Smooth muscle cell (in vitro differentiated cells): Measurements from ENCODE around the gene COX19. TPM values are rescaled to one million over a fixed set of nuclear protein-coding genes. Genes with fewer than 3 reads are reported as not detected.
A peak's percentile ranks its signal among the peaks of the same experiment; 100 is the strongest.

Experiments
- DNase-seq: peaks from one replicate; lab custom pipeline; 2025; ENCODE audit not compliant: unreplicated experiment; lab: John Stamatoyannopoulos, UW
- H2AFZ ChIP-seq: fragments of 200-600 bp; sonication (generic); 2 replicates; pipeline ENCODE4 v1.6.0; 2016; ENCODE audit warnings: antibody characterized with exemption, low read depth, mild to moderate bottlenecking
- H3F3A ChIP-seq: fragments of 200-600 bp; sonication (generic); 2 replicates; pipeline ENCODE4 v1.6.0; 2017; ENCODE audit warnings: antibody characterized with exemption, low read depth
- H3K27ac ChIP-seq: fragments of 200-600 bp; sonication (generic); 2 replicates; pipeline ENCODE4 v1.5.1; 2016; ENCODE audit warnings: low read depth, mild to moderate bottlenecking
- H3K27me3 ChIP-seq: fragments of 200-600 bp; sonication (generic); 2 replicates; pipeline ENCODE4 v1.6.1; 2016; ENCODE audit warnings: low read depth, mild to moderate bottlenecking
- H3K36me3 ChIP-seq: fragments of 200-600 bp; sonication (generic); 2 replicates; pipeline ENCODE4 v1.5.1; 2016; ENCODE audit warnings: low read depth
- H3K4me1 ChIP-seq: fragments of 200-600 bp; sonication (generic); 2 replicates; pipeline ENCODE4 v1.5.1; 2016; ENCODE audit warnings: low read depth
- H3K4me2 ChIP-seq: fragments of 200-600 bp; sonication (generic); 2 replicates; pipeline ENCODE4 v1.6.0; 2016; ENCODE audit warnings: mild to moderate bottlenecking
- H3K4me3 ChIP-seq: fragments of 200-600 bp; sonication (generic); 2 replicates; pipeline ENCODE4 v1.5.1; 2016; ENCODE audit warnings: mild to moderate bottlenecking
- H3K79me2 ChIP-seq: fragments of 200-600 bp; sonication (generic); 2 replicates; pipeline ENCODE4 v1.6.0; 2016; ENCODE audit warnings: low read depth, mild to moderate bottlenecking
- H3K9ac ChIP-seq: fragments of 200-600 bp; sonication (generic); 2 replicates; pipeline ENCODE4 v1.6.0; 2016; ENCODE audit warnings: low read depth
- H3K9me3 ChIP-seq: fragments of 200-600 bp; sonication (generic); replicated peaks from 2 replicates; pipeline ENCODE4 v1.5.1; 2016; ENCODE audit warnings: low read depth
- H4K20me1 ChIP-seq: fragments of 200-600 bp; sonication (generic); 2 replicates; pipeline ENCODE4 v1.6.0; 2016; ENCODE audit warnings: low read depth
- CTCF ChIP-seq: fragments of 200-600 bp; sonication (generic); IDR thresholded peaks from 2 replicates; pipeline ENCODE4 v1.5.1; 2017; ENCODE audit warnings: borderline replicate concordance, mild to moderate bottlenecking, antibody characterized with exemption; ENCODE audit not compliant: insufficient read depth, poor library complexity, severe bottlenecking
- WGBS: methylation state at CpG from one replicate; pipeline ENCODE4 v1.1.7; 2016; ENCODE audit warnings: low lambda C conversion rate; 5-methylcytosine and 5-hydroxymethylcytosine counted together
- polyA plus RNA-seq: library from polyadenylated mRNA; unstranded; fragments of >200 nt; fragmentation: Nextera tagmentation; extraction: Ambion mirVana; gene quantifications from 2 replicates; pipeline ENCODE4 v1.2.1, GENCODE V29; 2016
- total RNA-seq: library from RNA; depleted of rRNA; stranded (reverse); fragments of >200 nt; gene quantifications from 2 replicates; pipeline ENCODE4 v1.2.3, GENCODE V29; 2014

Gene COX19
- total and polyA plus RNA-seq, 2 experiments from 2014 or later, result 10.0 to 10.4 TPM

DNA sequence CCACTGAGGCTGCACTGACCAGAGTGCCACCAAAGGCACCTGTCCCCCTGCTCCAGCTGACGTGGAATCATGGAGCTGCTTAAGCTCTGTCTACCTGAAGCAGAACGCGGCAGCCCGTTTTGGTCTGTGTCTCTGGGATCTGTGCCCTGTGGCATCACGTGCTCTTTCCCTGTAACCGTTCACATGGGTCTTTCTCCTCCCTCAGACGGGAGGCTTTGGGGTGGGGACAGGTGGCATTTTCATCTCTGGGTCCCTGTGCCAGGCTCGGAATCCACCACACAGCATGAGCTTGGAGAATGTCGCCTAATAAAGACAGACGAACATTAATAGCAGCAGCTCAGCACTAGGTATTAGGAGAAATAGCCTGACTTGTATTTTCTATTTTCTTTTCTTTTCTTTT lies 19.3 kb downstream of the COX19 start:
- Histone ChIP-seq H3K36me3 (no peaks in the 10 kb centered on the region), H3K4me3 (no peak overlapping the region), H3K4me2 (no peak overlapping the region), H2AFZ (no peak overlapping the region), H3F3A (no peaks in the 10 kb centered on the region), H3K4me1 (no peaks in the 10 kb centered on the region), H3K9ac (no peak overlapping the region), H3K79me2 (no peaks in the 10 kb centered on the region), H4K20me1 (peaks cover 20% of the 10 kb centered on the region), H3K27ac (no peak overlapping the region), H3K27me3 (peaks cover 30% of the 10 kb centered on the region), H3K9me3 (no peaks in the 10 kb centered on the region)
- no peak for DNase-seq
- 90% methylated on average over 10 of the region's 10 CpGs for WGBS
- TF ChIP-seq CTCF, result no peak

- H3K9me3 ChIP-seq, result no peaks in the 10 kb centered on the region
- no peaks in the 10 kb centered on the region for H3K36me3 ChIP-seq
- peak; percentile 4 for TF ChIP-seq CTCF
- H3K27ac ChIP-seq, result no peak within 1 kb of the TSS
- peaks cover 20% of the 10 kb centered on the region for H4K20me1 ChIP-seq
- no peak for DNase-seq
- WGBS, result 8% methylated on average over 46 of the region's 115 CpGs
- peak within 1 kb of the TSS; percentile 91 for H3K4me2 ChIP-seq
- H2AFZ ChIP-seq, result no peak within 1 kb of the TSS
- H3K27me3 ChIP-seq, result peaks cover 30% of the 10 kb centered on the region
- no peaks in the 10 kb centered on the region for H3K4me1 ChIP-seq
- no peak within 1 kb of the TSS for H3K9ac ChIP-seq
- no peaks in the 10 kb centered on the region for H3F3A ChIP-seq
- no peaks in the 10 kb centered on the region for H3K79me2 ChIP-seq
- peak within 1 kb of the TSS; percentile 54 for H3K4me3 ChIP-seq
These were observed 20.8 kb downstream of the COX19 start, which contains the start of gene ADAP1 for GRCh38 chr7:954330-955238. Gene ADAP1, minus strand, starts transcription at chr7:954680. Its CDS starts 203 bp downstream, at chr7:954477.

DNA sequence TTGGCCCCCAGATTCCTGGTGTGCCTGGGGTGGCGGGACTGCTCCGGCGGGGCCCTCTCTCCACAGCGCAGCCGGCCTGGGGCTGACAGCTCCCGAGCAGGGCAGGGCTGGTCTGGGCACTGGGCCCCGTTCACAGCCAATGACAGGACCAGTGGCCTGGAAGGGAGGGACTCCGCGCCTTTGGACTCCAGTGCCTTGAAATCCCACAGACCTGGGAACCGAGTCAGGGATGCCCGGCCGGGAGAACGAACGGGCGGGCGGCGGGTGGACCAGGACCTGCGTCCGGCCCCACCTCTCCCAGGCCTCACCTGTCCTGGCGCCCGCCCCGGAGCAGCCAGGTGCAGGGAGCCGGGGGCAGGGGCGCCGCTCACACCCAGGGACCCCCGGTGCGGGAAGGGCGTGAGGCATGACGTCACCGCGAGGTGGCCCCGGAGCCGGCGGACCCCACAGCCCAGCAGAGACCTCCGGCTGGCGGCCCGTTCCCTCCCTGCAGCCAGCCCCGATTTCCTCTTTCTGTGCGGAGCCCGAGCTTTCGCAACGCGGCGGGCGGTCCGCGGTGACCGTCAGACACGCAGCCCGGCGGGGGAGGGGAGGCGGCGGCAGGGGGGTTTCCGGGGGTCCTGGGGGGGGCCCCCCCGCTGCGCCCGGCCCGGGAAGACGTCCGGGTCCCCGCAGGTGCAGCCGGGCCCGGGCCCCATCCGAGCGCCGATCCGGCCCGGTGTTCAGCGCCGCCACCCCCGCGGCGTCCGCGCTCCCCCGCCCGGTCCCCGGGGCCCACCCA lies 21.6 kb downstream of the COX19 start:
- WGBS, result 9% methylated on average over 34 of the region's 78 CpGs
- no peak overlapping the region for H2AFZ ChIP-seq
- DNase-seq, result no peak

More for the DNA sequence above, 21.6 kb downstream of the COX19 start:
- Histone ChIP-seq H3K9ac (no peak overlapping the region), H4K20me1 (peaks cover 20% of the 10 kb centered on the region), H3K4me1 (no peaks in the 10 kb centered on the region), H3K4me3 (peak overlapping the region; percentile 54), H3K27me3 (peaks cover 30% of the 10 kb centered on the region), H3K79me2 (no peaks in the 10 kb centered on the region), H3K4me2 (peak overlapping the region; percentile 91), H3K9me3 (no peaks in the 10 kb centered on the region), H3K36me3 (no peaks in the 10 kb centered on the region), H3K27ac (no peak overlapping the region), H3F3A (no peaks in the 10 kb centered on the region)
- TF ChIP-seq CTCF, result no peak
